Esophagus squamous epithelium (tissue), 5 donors: ENCODE results near the gene MAN1C1. TPM values are rescaled to one million over a fixed set of nuclear protein-coding genes. Genes with fewer than 3 reads are reported as not detected.
A peak's percentile ranks its signal among the peaks of the same experiment; 100 is the strongest.

Experiments
- DNase-seq: peaks from one replicate; lab custom pipeline; 2025; lab: John Stamatoyannopoulos, UW
- H3K27ac ChIP-seq, 4 donors: fragments of 200-600 bp; sonication (generic); one replicate each; pipeline ENCODE4 v1.5.1; 2016 to 2019; ENCODE audit warnings: mild to moderate bottlenecking in 1 of 4
- H3K27me3 ChIP-seq, 4 donors: fragments of 200-600 bp; sonication (generic); 1 replicate in 3 of 4; 2 replicates in 1 of 4; pipeline versions ENCODE4 v1.5.1 to v1.6.0; 2017 to 2021; ENCODE audit warnings: antibody characterized with exemption in 1 of 4
- H3K36me3 ChIP-seq, 3 donors: fragments of 200-600 bp; sonication (generic); one replicate each; pipeline ENCODE4 v1.5.1; 2016 to 2019
- H3K4me1 ChIP-seq, 3 donors: fragments of 200-600 bp; sonication (generic); one replicate each; pipeline ENCODE4 v1.5.1; 2017 to 2019
- H3K4me3 ChIP-seq, 4 donors: fragments of 200-600 bp; sonication (generic); 1 replicate in 3 of 4; 2 replicates in 1 of 4; pipeline ENCODE4 v1.5.1; 2016 to 2019; ENCODE audit warnings: mild to moderate bottlenecking in 2 of 4, moderate library complexity in 1 of 4
- H3K9me3 ChIP-seq, 3 donors: fragments of 200-600 bp; sonication (generic); one replicate each; pipeline ENCODE4 v1.5.1; 2016 to 2019
- POLR2A ChIP-seq, 4 donors: fragments of 450-650 bp; IDR thresholded peaks; one replicate each; pipeline ENCODE4 v1.6.1; 2017; ENCODE audit warnings: antibody characterized with exemption in 4 of 4, mild to moderate bottlenecking in 4 of 4, moderate library complexity in 3 of 4
- WGBS, 2 donors: methylation state at CpG; one replicate each; pipeline ENCODE4 v1.1.5; 2018; 5-methylcytosine and 5-hydroxymethylcytosine counted together
- intact Hi-C: fragments of 100-400 bp; cut with DNase I; formaldehyde crosslinking; loops from one replicate; pipeline ENCODE4 v1.15.0; 2022
- total RNA-seq, 4 donors: library from RNA; depleted of rRNA; stranded (reverse); fragments of >200 nt; gene quantifications; one replicate each; pipeline ENCODE4 v1.1.0, GENCODE V29; 2016
- TF ChIP-seq, protein P1 (sequence below), 6 experiments: fragments of 450-650 bp in 4 of 6; fragments of 200-600 bp in 2 of 6; sonication (generic) in 2 of 6; IDR thresholded peaks; one replicate each; pipeline ENCODE4 v1.5.1; 2016 to 2019; ENCODE audit warnings: antibody characterized with exemption in 6 of 6, mild to moderate bottlenecking in 4 of 6, moderate library complexity in 4 of 6
- donor health status: DM: yes; HTN: yes; CAD: no.

MAN1C1 gene
- total RNA-seq, 4 donors from 2014 or later, result 0.91 to 7.4 (median 3.8) TPM

DNA sequence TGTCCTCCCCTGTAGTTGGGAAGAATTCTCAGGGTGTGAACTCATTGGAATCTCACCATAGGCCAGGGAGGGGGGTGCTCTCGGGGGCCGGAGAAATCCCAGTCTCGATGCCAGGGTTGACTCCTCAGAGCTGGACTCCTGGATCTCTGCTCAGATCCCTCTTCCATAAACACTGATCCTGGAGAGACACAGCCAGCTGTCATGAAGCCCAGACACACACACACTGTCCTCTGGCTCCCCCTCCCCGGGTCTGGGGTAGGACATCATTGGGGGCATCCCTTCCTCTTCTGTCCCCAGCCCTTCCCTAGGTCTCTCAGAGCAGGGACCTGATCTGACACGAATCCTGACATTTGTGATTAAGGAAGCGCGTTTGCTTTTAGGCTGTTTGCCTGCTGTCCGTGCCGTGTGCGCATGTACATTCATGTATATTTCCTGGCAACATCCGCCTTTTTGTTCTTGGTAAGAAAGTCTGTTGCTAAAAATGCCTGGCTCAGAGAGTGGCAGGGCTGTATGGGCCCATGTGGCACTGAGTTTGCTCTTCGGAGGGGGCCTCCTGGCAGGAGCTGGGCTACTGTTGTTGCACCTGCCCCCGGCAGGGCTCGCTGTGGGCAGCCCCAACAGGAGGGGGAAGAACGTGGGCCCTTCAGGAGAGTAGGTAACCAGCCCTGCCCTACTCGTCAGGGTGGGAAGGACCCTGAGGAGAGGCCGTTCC lies 138.0 kb downstream of the MAN1C1 start:
- DNase-seq, result no peak
- TF ChIP-seq, protein P1, sequence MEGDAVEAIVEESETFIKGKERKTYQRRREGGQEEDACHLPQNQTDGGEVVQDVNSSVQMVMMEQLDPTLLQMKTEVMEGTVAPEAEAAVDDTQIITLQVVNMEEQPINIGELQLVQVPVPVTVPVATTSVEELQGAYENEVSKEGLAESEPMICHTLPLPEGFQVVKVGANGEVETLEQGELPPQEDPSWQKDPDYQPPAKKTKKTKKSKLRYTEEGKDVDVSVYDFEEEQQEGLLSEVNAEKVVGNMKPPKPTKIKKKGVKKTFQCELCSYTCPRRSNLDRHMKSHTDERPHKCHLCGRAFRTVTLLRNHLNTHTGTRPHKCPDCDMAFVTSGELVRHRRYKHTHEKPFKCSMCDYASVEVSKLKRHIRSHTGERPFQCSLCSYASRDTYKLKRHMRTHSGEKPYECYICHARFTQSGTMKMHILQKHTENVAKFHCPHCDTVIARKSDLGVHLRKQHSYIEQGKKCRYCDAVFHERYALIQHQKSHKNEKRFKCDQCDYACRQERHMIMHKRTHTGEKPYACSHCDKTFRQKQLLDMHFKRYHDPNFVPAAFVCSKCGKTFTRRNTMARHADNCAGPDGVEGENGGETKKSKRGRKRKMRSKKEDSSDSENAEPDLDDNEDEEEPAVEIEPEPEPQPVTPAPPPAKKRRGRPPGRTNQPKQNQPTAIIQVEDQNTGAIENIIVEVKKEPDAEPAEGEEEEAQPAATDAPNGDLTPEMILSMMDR (IDR thresholded peaks at IDR 0.05), result peak in 2 of 6 experiments; percentile 12 to 24
- no peak for TF ChIP-seq POLR2A (IDR thresholded peaks at IDR 0.05)
- Histone ChIP-seq H3K4me3 (no peak overlapping the region), H3K27ac (peak overlapping the region; percentile 28 to 67 (median 46)), H3K9me3 (no peaks in the 10 kb centered on the region), H3K36me3 (peaks cover 0 to 6% (median 0%) of the 10 kb centered on the region in 3 donors), H3K4me1 (peaks cover 9 to 44% (median 17%) of the 10 kb centered on the region in 3 donors), H3K27me3 (no peaks in the 10 kb centered on the region)
- intact Hi-C loops, result no loop called here
- 26 to 35% methylated on average over 7 to 10 of the region's 17 CpGs for WGBS, 2 donors

DNA sequence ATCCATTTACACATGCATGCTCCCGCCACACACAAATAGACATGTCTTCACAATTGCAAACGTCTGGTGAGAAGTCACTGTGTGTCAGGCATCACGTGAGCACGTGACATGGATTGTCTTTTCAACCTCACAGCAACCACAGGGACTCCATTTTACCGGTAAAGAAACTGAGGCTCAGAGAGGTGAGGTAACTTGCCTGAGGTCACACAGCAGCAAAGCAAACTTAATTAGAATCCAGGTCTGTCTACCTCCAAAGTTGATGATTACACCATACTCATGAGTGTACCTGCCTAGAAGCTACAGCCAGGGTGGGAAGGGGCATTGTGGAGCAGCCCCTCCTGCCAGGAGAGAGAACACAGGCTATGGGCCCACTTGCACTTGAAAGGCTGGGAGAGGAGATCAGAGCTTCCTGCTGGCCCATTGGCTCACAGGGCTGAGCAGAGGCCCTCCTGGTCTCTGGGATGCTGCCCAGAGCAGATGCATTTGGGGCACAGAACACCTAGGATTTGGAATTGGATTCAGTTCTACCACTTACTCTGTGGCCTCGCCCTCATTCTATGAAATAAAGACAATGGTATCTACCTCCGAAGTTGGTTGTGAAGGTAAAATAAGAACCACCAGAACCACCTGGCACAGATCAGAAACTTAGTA lies 139.0 kb downstream of the MAN1C1 start:
- 66 to 83% methylated on average over 5 to 7 of the region's 7 CpGs for WGBS, 2 donors
- no peak overlapping the region for H3K27ac ChIP-seq
- intact Hi-C loops, result no loop called here

DNA sequence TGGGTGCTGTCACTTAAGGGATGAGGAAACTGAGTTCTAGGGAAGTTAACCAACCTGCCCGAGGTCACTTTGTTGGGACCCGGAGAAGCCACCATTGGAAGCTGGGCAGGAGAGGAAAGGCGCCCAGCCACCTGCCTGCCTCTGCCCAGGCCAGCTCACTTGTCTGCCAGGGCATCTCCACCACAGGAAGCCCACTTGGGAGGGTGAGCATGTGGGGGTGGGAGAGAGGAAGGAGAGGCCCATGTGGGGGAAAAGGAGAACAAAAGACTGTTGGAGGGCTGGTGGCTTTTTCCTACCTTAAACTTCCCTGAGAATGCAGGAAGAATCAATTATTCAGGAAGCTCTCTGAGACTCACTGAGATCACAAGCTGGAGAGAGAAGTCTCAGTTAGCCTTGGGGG lies 139.6 kb downstream of the MAN1C1 start:
- Histone ChIP-seq H3K27me3 (no peaks in the 10 kb centered on the region), H3K4me3 (no peak overlapping the region), H3K9me3 (no peaks in the 10 kb centered on the region), H3K27ac (no peak overlapping the region), H3K36me3 (peaks cover 0 to 6% (median 0%) of the 10 kb centered on the region in 3 donors), H3K4me1 (peaks cover 9 to 41% (median 17%) of the 10 kb centered on the region in 3 donors)
- DNase-seq, result no peak
- TF ChIP-seq, protein P1 (IDR thresholded peaks at IDR 0.05), result no peak
- TF ChIP-seq POLR2A (IDR thresholded peaks at IDR 0.05), result no peak
- 60 to 77% methylated on average over 3 of the region's 3 CpGs for WGBS, 2 donors
- intact Hi-C loops, result no loop called here

More for the DNA sequence above, 139.0 kb downstream of the MAN1C1 start:
- H3K4me1 ChIP-seq, result peaks cover 9 to 41% (median 17%) of the 10 kb centered on the region in 3 donors
- H3K27me3 ChIP-seq, result no peaks in the 10 kb centered on the region
- H3K36me3 ChIP-seq, result peaks cover 0 to 6% (median 0%) of the 10 kb centered on the region in 3 donors
- DNase-seq, result no peak
- H3K9me3 ChIP-seq, result no peaks in the 10 kb centered on the region
- no peak overlapping the region for H3K4me3 ChIP-seq
- TF ChIP-seq, protein P1 (IDR thresholded peaks at IDR 0.05), result no peak
- no peak for TF ChIP-seq POLR2A (IDR thresholded peaks at IDR 0.05)

DNA sequence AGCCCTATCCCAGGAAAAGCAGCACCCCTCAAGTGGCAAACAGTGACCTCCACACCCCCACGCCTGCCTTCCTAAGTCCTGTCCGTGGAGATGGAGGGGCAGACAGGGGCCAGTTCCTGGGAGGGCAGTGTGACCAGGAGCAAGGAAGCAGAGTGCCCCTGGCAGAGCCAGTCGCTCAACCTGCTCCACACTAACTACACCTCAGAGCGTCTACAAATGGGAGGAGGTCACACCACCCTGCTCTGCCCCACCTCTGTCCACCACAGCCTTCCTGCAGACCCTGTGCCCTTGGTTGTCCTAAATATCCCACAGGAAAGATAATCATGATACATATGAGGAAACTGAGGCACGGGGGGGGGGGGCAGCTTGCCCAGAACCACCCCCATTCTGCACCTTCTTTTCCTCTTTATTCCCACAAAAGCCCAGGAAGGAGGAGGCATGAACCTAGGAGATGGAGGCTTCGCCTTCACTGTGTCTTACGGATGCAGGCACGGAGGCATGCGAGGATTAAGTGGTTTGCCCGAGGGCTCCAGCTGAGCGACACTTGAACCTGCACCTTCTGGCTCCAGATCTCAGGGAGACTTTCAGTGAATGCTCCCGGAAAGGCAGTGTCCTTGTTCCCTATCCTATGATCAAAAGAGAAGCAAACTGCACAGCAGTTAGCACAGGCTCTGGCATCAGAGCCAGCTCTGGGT lies 140.7 kb downstream of the MAN1C1 start:
- TF ChIP-seq, protein P1 (IDR thresholded peaks at IDR 0.05), result no peak
- TF ChIP-seq POLR2A (IDR thresholded peaks at IDR 0.05), result no peak
- Histone ChIP-seq H3K4me1 (peaks cover 9 to 41% (median 17%) of the 10 kb centered on the region in 3 donors), H3K4me3 (no peak overlapping the region), H3K27me3 (no peaks in the 10 kb centered on the region), H3K9me3 (no peaks in the 10 kb centered on the region), H3K36me3 (peaks cover 0 to 6% (median 0%) of the 10 kb centered on the region in 3 donors), H3K27ac (no peak overlapping the region)
- no peak for DNase-seq
- intact Hi-C loops, result no loop called here
- WGBS, 2 donors, result 51 to 73% methylated on average over 9 to 11 of the region's 12 CpGs
